ENCODE measurements around the gene HPS1.

Gene HPS1

DNA sequence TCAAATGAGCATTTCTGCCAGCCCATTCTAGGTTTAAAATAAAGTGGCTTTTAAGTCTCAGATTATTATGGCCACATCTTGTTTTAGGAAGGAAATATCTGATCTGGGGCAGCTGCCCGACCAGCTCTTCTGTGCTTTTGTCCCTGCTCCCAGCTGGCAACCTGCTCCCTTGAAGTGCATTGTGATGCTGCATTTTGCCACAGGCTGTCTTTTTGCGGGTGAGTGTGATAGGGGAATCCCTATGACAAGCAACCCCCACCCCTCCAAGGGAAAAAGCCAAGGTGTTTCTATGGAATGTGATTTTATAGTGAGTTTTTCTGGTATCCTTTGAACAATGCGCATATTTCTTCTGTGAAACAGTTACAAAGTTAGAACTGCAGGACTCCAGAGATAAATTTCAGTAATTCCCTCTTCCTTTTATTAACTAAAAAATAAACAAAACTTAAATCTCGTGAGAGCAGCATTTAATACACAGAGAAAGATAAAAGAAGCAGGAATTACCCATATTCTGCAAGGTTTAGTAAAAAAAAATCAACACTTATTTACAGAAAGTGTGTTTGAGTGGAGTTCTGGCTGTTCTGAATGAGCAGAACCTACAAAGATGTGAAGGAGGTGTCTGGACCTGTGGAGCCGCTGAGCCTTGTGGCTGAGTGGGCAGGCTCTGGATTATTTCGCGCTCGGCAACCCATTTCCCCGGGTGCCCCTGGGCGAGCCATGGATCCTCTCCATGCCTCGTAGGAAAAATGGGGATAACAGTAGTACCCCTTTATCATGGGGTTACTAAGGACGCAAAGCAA, 10.1 kb upstream of the HPS1 start:
- Histone ChIP-seq H3K9me2 (replicated peaks; ENCODE audit: control insufficient read depth, low read length) (no peaks in the 10 kb centered on the region), H3K79me2 (ENCODE audit: control insufficient read depth, low read length) (no peaks in the 10 kb centered on the region), H3K27me3 (ENCODE audit: control insufficient read depth, low read length) (peaks cover 18% of the 10 kb centered on the region), H4K20me1 (ENCODE audit: control insufficient read depth, insufficient read depth, low read depth, low read length) (no peaks in the 10 kb centered on the region), H3K9me3 (ENCODE audit: control insufficient read depth, insufficient read depth, low read length) (no peaks in the 10 kb centered on the region), H3F3A (ENCODE audit: control insufficient read depth, insufficient read depth) (no peaks in the 10 kb centered on the region), H3K36me3 (ENCODE audit: control insufficient read depth, low read length) (no peaks in the 10 kb centered on the region), H3K27ac (ENCODE audit: low read depth, low read length) (no peak overlapping the region), H3K4me1 (ENCODE audit: control insufficient read depth, low read length) (no peaks in the 10 kb centered on the region), H3K4me3 (ENCODE audit: low read length) (no peak overlapping the region), H3K4me2 (ENCODE audit: low read length) (no peak overlapping the region)
- TF ChIP-seq EZH2phosphoT487 (IDR thresholded peaks at IDR 0.05; ENCODE audit: borderline replicate concordance, low read length) (no peak), CTCF (IDR thresholded peaks at IDR 0.05; ENCODE audit: low read depth, low read length, poor library complexity, severe bottlenecking) (no peak)

- H3K27ac ChIP-seq (ENCODE audit: low read depth, low read length) = no peak overlapping the region
- no peaks in the 10 kb centered on the region for H3K9me3 ChIP-seq (ENCODE audit: control insufficient read depth, insufficient read depth, low read length)
- no peak overlapping the region for H3K4me2 ChIP-seq (ENCODE audit: low read length)
Observed at GRCh38 chr10:98456043-98456570, 9.4 kb upstream of the HPS1 start.

GRCh38 chr10:98453729-98454128, 7.0 kb upstream of the HPS1 start:
- Histone ChIP-seq H3K9me3 (ENCODE audit: control insufficient read depth, insufficient read depth, low read length) (peaks cover 5% of the 10 kb centered on the region; the same call in 1 of the 2 replicates), H3F3A (ENCODE audit: control insufficient read depth, insufficient read depth) (no peaks in the 10 kb centered on the region), H3K27me3 (ENCODE audit: control insufficient read depth, low read length) (peaks cover 21% of the 10 kb centered on the region), H3K4me1 (ENCODE audit: control insufficient read depth, low read length) (no peaks in the 10 kb centered on the region), H3K9me2 (replicated peaks; ENCODE audit: control insufficient read depth, low read length) (no peaks in the 10 kb centered on the region), H4K20me1 (ENCODE audit: control insufficient read depth, insufficient read depth, low read depth, low read length) (no peaks in the 10 kb centered on the region), H3K4me2 (ENCODE audit: low read length) (no peak overlapping the region), H3K4me3 (ENCODE audit: low read length) (no peak overlapping the region), H3K79me2 (ENCODE audit: control insufficient read depth, low read length) (no peaks in the 10 kb centered on the region), H3K36me3 (ENCODE audit: control insufficient read depth, low read length) (no peaks in the 10 kb centered on the region), H3K27ac (ENCODE audit: low read depth, low read length) (no peak overlapping the region)
- TF ChIP-seq CTCF (IDR thresholded peaks at IDR 0.05; ENCODE audit: low read depth, low read length, poor library complexity, severe bottlenecking) = no peak
- no peak for TF ChIP-seq EZH2phosphoT487 (IDR thresholded peaks at IDR 0.05; ENCODE audit: borderline replicate concordance, low read length)

More at GRCh38 chr10:98456043-98456570, 9.4 kb upstream of the HPS1 start:
- no peaks in the 10 kb centered on the region for H3F3A ChIP-seq (ENCODE audit: control insufficient read depth, insufficient read depth)
- no peaks in the 10 kb centered on the region for H3K36me3 ChIP-seq (ENCODE audit: control insufficient read depth, low read length)
- H3K4me1 ChIP-seq (ENCODE audit: control insufficient read depth, low read length) = no peaks in the 10 kb centered on the region
- peaks cover 18% of the 10 kb centered on the region for H3K27me3 ChIP-seq (ENCODE audit: control insufficient read depth, low read length)
- no peaks in the 10 kb centered on the region for H3K79me2 ChIP-seq (ENCODE audit: control insufficient read depth, low read length)
- H3K9me2 ChIP-seq (replicated peaks; ENCODE audit: control insufficient read depth, low read length) = no peaks in the 10 kb centered on the region
- no peak overlapping the region for H3K4me3 ChIP-seq (ENCODE audit: low read length)
- H4K20me1 ChIP-seq (ENCODE audit: control insufficient read depth, insufficient read depth, low read depth, low read length) = no peaks in the 10 kb centered on the region
- no peak for TF ChIP-seq EZH2phosphoT487 (IDR thresholded peaks at IDR 0.05; ENCODE audit: borderline replicate concordance, low read length)
- no peak for TF ChIP-seq CTCF (IDR thresholded peaks at IDR 0.05; ENCODE audit: low read depth, low read length, poor library complexity, severe bottlenecking)

Data from DOHH2 (cell line).